Measurements from ENCODE around the gene MCU. TPM values are rescaled to one million over a fixed set of nuclear protein-coding genes. Genes with fewer than 3 reads are reported as not detected.
"Not testable (repeated sequence)": the region's sequence is repeated elsewhere in the genome, so short reads cannot be mapped to it uniquely, and the experiment has no call there.

MCU gene
- total RNA-seq (10 to 100 TPM; 15.2 to 90.1 (median 33.9) TPM), polyA plus RNA-seq (10 to 100 TPM; 16.6 to 70.3 (median 28.1) TPM)
- long read RNA-seq, donor 1, partial matches to known transcripts, result 27 of 29 reads
- long read RNA-seq, donor 1, other reads (novel, unspliced or antisense), result 0 of 29 reads
- long read RNA-seq, donor 2, transcript MCU-202 (8 exons, 2,949 nt), result major isoform, 14 of 22 reads
- long read RNA-seq, donor 2, partial matches to known transcripts, result 8 of 22 reads
- long read RNA-seq, donor 2, other reads (novel, unspliced or antisense), result 0 of 22 reads
- long read RNA-seq, donor 3, partial matches to known transcripts, result 11 of 14 reads
- long read RNA-seq, donor 3, other reads (novel, unspliced or antisense), result 0 of 14 reads
- long read RNA-seq, donor 4, partial matches to known transcripts, result 0 of 1 reads
- long read RNA-seq, donor 4, other reads (novel, unspliced or antisense), result 0 of 1 reads
- long read RNA-seq, donor 5, transcript MCU-202 (8 exons, 2,949 nt), result major isoform, 8 of 27 reads
- long read RNA-seq, donor 5, partial matches to known transcripts, result 18 of 27 reads
- long read RNA-seq, donor 5, other reads (novel, unspliced or antisense), result 0 of 27 reads
- long read RNA-seq, donor 6, transcript MCU-202 (8 exons, 2,949 nt), result major isoform, 21 of 51 reads
- long read RNA-seq, donor 6, partial matches to known transcripts, result 29 of 51 reads
- long read RNA-seq, donor 6, other reads (novel, unspliced or antisense), result 0 of 51 reads
- long read RNA-seq, donor 7, transcript MCU-202 (8 exons, 2,949 nt), result major isoform, 17 of 26 reads
- long read RNA-seq, donor 7, partial matches to known transcripts, result 8 of 26 reads
- long read RNA-seq, donor 7, other reads (novel, unspliced or antisense), result 0 of 26 reads
- long read RNA-seq, donor 8, transcript MCU-202 (8 exons, 2,949 nt), result major isoform, 7 of 22 reads
- long read RNA-seq, donor 8, partial matches to known transcripts, result 15 of 22 reads
- long read RNA-seq, donor 8, other reads (novel, unspliced or antisense), result 0 of 22 reads
- long read RNA-seq, donor 9, transcript MCU-202 (8 exons, 2,949 nt), result major isoform, 8 of 8 reads
- long read RNA-seq, donor 9, partial matches to known transcripts, result 0 of 8 reads
- long read RNA-seq, donor 9, other reads (novel, unspliced or antisense), result 0 of 8 reads
- long read RNA-seq, donor 10, partial matches to known transcripts, result 0 of 4 reads
- long read RNA-seq, donor 10, other reads (novel, unspliced or antisense), result 0 of 4 reads

DNA sequence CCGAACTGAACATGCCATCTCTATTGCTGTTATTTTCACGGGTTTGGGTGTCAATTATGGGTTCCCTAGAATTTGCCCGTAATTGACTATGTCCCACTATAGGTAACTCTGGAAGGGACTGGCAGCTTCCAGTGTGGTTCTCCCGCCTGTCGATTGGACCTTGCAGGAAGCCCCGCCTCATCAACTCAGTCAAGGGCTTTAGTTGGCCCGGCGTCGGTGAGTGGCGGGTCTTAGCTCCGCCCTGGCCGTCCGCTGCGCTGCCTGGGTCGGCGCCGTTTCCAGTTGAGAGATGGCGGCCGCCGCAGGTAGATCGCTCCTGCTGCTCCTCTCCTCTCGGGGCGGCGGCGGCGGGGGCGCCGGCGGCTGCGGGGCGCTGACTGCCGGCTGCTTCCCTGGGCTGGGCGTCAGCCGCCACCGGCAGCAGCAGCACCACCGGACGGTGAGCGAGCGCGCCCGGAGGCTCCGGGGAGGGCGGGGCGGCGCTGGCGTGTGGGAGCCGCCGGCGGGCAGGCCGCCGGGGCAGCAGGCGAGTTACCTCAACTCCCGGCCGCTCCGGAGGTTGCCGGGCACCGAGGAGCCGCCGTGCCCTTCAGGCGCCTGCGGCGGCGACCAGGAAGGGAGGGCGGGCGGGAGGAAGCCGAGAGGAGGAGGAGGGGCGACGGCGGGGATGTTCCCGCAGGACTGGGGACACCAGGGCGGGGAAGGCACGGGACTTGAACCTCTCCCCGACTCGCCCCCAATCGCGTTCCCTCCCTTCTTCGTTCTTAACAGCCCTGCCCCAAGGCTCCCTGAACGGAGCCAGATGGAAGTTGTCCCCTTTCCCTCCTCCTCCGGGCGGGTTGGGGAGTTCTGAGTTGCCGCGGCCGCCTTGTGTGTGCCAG, at the start of gene MCU:
MCU (plus strand) TSS at position 281 of the 881 bp plus-strand sequence; CDS start at position 290, 9 bp downstream.
- intact Hi-C loops (cut with DNase I; ENCODE audit: low total_unique reads), result loop anchor here (10.0 kb wide), 1 partner anchor 143 kb away; no protein-coding TSS in a partner anchor

GRCh38 chr10:72642318-72642717, 49.6 kb upstream of the MCU start:
- H3K27me3 ChIP-seq, result no peaks in the 10 kb centered on the region
- H3K9me3 ChIP-seq, result no peaks in the 10 kb centered on the region
- H3K27ac ChIP-seq, result no peak overlapping the region
- no peak overlapping the region for H3K4me3 ChIP-seq
- 60 to 85% (median 78%) methylated on average over 5 of the region's 5 CpGs for WGBS, 5 donors
- TF ChIP-seq POLR2A (IDR thresholded peaks at IDR 0.05), result no peak
- TF ChIP-seq CTCF (IDR thresholded peaks at IDR 0.05), result no peak
- no peak for TF ChIP-seq EP300 (IDR thresholded peaks at IDR 0.05)
- no peak for TF ChIP-seq POLR2AphosphoS5 (IDR thresholded peaks at IDR 0.05)
- peaks cover 0 to 29% (median 4%) of the 10 kb centered on the region in 4 donors for H3K4me1 ChIP-seq
- intact Hi-C loops (cut with DNase I; ENCODE audit: low total_unique reads), result no loop called here
- no peak for DNase-seq
- no peaks in the 10 kb centered on the region for H3K36me3 ChIP-seq

More for the DNA sequence above, at the start of gene MCU:
- Histone ChIP-seq H3K4me1 (peaks cover 11 to 58% (median 35%) of the 10 kb centered on the region in 4 donors), H3K27me3 (no peaks in the 10 kb centered on the region), H3K27ac (peak within 1 kb of the TSS; percentile 91 to 98 (median 96)), H3K9me3 (no peaks in the 10 kb centered on the region), H3K4me3 (peak within 1 kb of the TSS; percentile 59 to 87 (median 80)), H3K36me3 (no peaks in the 10 kb centered on the region)
- WGBS, 5 donors, result 0 to 1% (median 0%) methylated on average over 27 to 83 of the region's 83 CpGs
- peak; percentile 73 to 95 (median 85) for TF ChIP-seq POLR2AphosphoS5 (IDR thresholded peaks at IDR 0.05)
- TF ChIP-seq POLR2A (IDR thresholded peaks at IDR 0.05), result no peak
- DNase-seq, result peak; percentile 97 to 98

DNA sequence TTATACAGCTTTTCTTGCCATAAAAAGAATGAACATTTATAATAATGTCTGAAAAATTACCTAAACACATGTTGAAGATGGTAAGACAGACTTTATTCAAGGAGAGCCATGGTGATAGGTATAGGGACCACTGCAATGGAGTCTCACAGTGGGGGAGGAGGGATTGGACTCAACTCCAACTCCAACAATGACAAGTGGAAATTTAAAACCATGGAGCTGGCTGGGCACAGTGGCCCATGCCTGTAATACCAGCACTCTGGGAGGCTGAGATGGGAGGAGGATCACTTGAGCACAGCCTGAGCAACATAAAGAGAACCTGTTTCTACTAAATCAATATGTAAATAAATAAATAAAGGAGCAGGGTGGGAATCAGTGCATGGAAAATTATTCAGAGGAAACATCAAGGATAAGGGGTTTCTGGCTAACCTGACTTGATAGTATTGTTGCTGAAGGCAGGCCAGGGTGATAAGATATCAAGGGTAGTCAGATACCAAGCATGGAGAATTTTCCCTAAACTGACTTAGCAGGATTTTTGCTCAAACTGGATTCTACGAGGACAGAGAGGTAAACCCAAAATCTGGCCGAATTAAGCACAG, 46.6 kb upstream of the MCU start:
- Histone ChIP-seq H3K36me3 (no peaks in the 10 kb centered on the region), H3K27me3 (no peaks in the 10 kb centered on the region), H3K9me3 (no peaks in the 10 kb centered on the region), H3K4me1 (peaks cover 0 to 21% (median 3%) of the 10 kb centered on the region in 4 donors), H3K4me3 (no peak overlapping the region), H3K27ac (no peak overlapping the region)
- intact Hi-C loops (cut with DNase I; ENCODE audit: low total_unique reads), result no loop called here
- 24 to 79% (median 44%) methylated on average over 2 of the region's 2 CpGs for WGBS, 5 donors
- DNase-seq, result peak in 1 of 2 donors; percentile 9
- TF ChIP-seq POLR2AphosphoS5 (IDR thresholded peaks at IDR 0.05) (no peak), EP300 (IDR thresholded peaks at IDR 0.05) (no peak), CTCF (IDR thresholded peaks at IDR 0.05) (no peak), POLR2A (IDR thresholded peaks at IDR 0.05) (no peak)

- DNase-seq; H3K27ac ChIP-seq; H3K27me3 ChIP-seq; intact Hi-C loops (cut with DNase I; ENCODE audit: low total_unique reads); H3K9me3 ChIP-seq; H3K4me3 ChIP-seq; H3K36me3 ChIP-seq: not testable (repeated sequence)
- peaks cover 0 to 21% (median 3%) of the 10 kb centered on the region in 4 donors for H3K4me1 ChIP-seq
- WGBS, 5 donors, result 86 to 99% (median 95%) methylated on average over 3 of the region's 3 CpGs
Observed at GRCh38 chr10:72646971-72647370, 45.0 kb upstream of the MCU start.

All from stomach (tissue), 19 donors.